K562 (cell line): ENCODE measurements around the gene CEP250. TPM values are rescaled to one million over a fixed set of nuclear protein-coding genes. Genes with fewer than 3 reads are reported as not detected.

Experiments used
- AFF1 ChIP-seq, 2 experiments: fragments of 450-650 bp; IDR thresholded peaks; 2 replicates each; pipeline ENCODE4 v1.6.1; 2018; ENCODE audit warnings: mild to moderate bottlenecking in 2 of 2, low read depth in 1 of 2; ENCODE audit not compliant: partially characterized antibody in 2 of 2
- CHD7 ChIP-seq: fragments of 200-600 bp; sonication (generic); IDR thresholded peaks from one replicate; pipeline ENCODE4 v1.6.1; 2012; ENCODE audit warnings: mild to moderate bottlenecking, low read depth, low read length, inconsistent platforms
- E2F3 ChIP-seq: fragments of 250-450 bp; sonication (Bioruptor Pico); IDR thresholded peaks from 2 replicates; pipeline ENCODE4 v1.4.0; 2020; ENCODE audit warnings: mild to moderate bottlenecking
- FOXA3 ChIP-seq, 2 experiments: fragments of 450-650 bp in 1 of 2; sonication (generic) in 1 of 2; formaldehyde crosslinking; IDR thresholded peaks in 1 of 2; conservative IDR thresholded peaks in 1 of 2; 2 replicates each; pipeline versions ENCODE4 v1.4.0 to v1.8.0; 2020 to 2022; ENCODE audit warnings: mild to moderate bottlenecking in 2 of 2, missing genetic modification reagents in 1 of 2
- HCFC1 ChIP-seq: IDR thresholded peaks from 2 replicates; pipeline ENCODE4 v1.6.1; 2012; ENCODE audit warnings: low read depth, low read length, improper control_type of control experiment
- IRF9 ChIP-seq: fragments of 450-650 bp; IDR thresholded peaks from 2 replicates; pipeline ENCODE4 v1.6.1; 2016; ENCODE audit warnings: missing biosample characterization, missing genetic modification characterization
- KDM4B ChIP-seq, 2 experiments: fragments of 450-650 bp in 1 of 2; sonication (generic) in 1 of 2; IDR thresholded peaks; 2 replicates each; pipeline ENCODE4 v1.6.1; 2016 to 2017; ENCODE audit warnings: borderline replicate concordance in 2 of 2, antibody characterized with exemption in 1 of 2, low read depth in 1 of 2, mild to moderate bottlenecking in 1 of 2
- MTA1 ChIP-seq: fragments of 450-650 bp; IDR thresholded peaks from 2 replicates; pipeline ENCODE4 v1.6.1; 2017; ENCODE audit warnings: borderline replicate concordance
- MTA3 ChIP-seq: fragments of 450-650 bp; formaldehyde crosslinking; IDR thresholded peaks from 2 replicates; pipeline ENCODE4 v1.6.1; 2017; ENCODE audit warnings: mild to moderate bottlenecking, borderline replicate concordance
- MYNN ChIP-seq, 2 experiments: sonication (generic); formaldehyde crosslinking in 1 of 2; IDR thresholded peaks; 2 replicates each; pipeline versions ENCODE4 v1.5.0 to v1.6.1; 2016 to 2020; ENCODE audit warnings: antibody characterized with exemption in 1 of 2, missing genetic modification reagents in 1 of 2
- ZNF263 ChIP-seq: sonication (generic); formaldehyde crosslinking; IDR thresholded peaks from 2 replicates; pipeline ENCODE4 v1.8.0; 2022; ENCODE audit warnings: mild to moderate bottlenecking, missing genetic modification reagents, borderline replicate concordance
- ZNF778 ChIP-seq: fragments of 450-650 bp; formaldehyde crosslinking; IDR thresholded peaks from 2 replicates; pipeline ENCODE4 v1.4.0; 2020; ENCODE audit warnings: mild to moderate bottlenecking, moderate library complexity
- polyA plus RNA-seq, 8 experiments: library from polyadenylated mRNA; depleted of rRNA in 4 of 8; stranded (reverse) in 5 of 8; unstranded in 3 of 8; fragments of >200 nt; fragmentation: Nextera tagmentation in 2 of 8; fragmentation: Illumina TruSeq in 1 of 8; extraction: Ambion mirVana in 2 of 8; extraction: Trizol in 1 of 8; gene quantifications; 2 replicates each; pipeline versions ENCODE4 v1.2.1 to v1.2.3, GENCODE V29; 2011 to 2014; ENCODE audit warnings: inconsistent platforms in 1 of 8, missing spikeins in 1 of 8
- total RNA-seq, 7 experiments: library from RNA; depleted of rRNA in 6 of 7; stranded (reverse); fragments of >200 nt in 6 of 7; fragmentation: Illumina TruSeq in 2 of 7; extraction: Trizol in 2 of 7; gene quantifications; 2 replicates each; pipeline versions ENCODE4 v1.2.1 to v1.2.3, GENCODE V29; 2011 to 2021; ENCODE audit warnings: low replicate concordance in 1 of 7

CEP250 gene
- total and polyA plus RNA-seq, 9 of the 15 experiments (the other 6 are each of a cell fraction or from before 2014, with no cell fraction given) = 2.5 to 41.9 (median 20.5) TPM

GRCh38 chr20:35410613-35411012 lies 44.8 kb upstream of the CEP250 start (continued):
- no peak for TF ChIP-seq CHD7
- no peak for TF ChIP-seq KDM4B (IDR thresholded peaks at IDR 0.05; ENCODE audit: borderline replicate concordance in 2 of 2, low read depth in 1 of 2)
- TF ChIP-seq MTA3 = no peak
- TF ChIP-seq IRF9 (tag) = no peak
- TF ChIP-seq ZNF778 (CRISPR knock-in tag) = no peak
- TF ChIP-seq MYNN (IDR thresholded peaks at IDR 0.05) = no peak
- no peak for TF ChIP-seq MYNN (CRISPR knock-in tag; IDR thresholded peaks at IDR 0.05)
- TF ChIP-seq AFF1 (IDR thresholded peaks at IDR 0.05; ENCODE audit: low read depth in 1 of 2, partially characterized antibody in 2 of 2) = no peak
- no peak for TF ChIP-seq E2F3
- no peak for TF ChIP-seq HCFC1
- no peak for TF ChIP-seq FOXA3 (CRISPR knock-in tag; conservative IDR thresholded peaks at IDR 0.05 in 1 of 2, IDR thresholded peaks at IDR 0.05 in 1 of 2)
- no peak for TF ChIP-seq ZNF263 (CRISPR knock-in tag)
- TF ChIP-seq MTA1 = no peak
